Occipital lobe (tissue), 2 donors: ENCODE results near the gene VWC2. TPM values are rescaled to one million over a fixed set of nuclear protein-coding genes. Genes with fewer than 3 reads are reported as not detected.

Source experiments
- DNase-seq: peaks from one replicate; lab custom pipeline; 2025; lab: John Stamatoyannopoulos, UW
- total RNA-seq: library from RNA; depleted of rRNA; stranded (reverse); fragments of >200 nt; gene quantifications from one replicate; pipeline ENCODE4 v1.2.3, GENCODE V29; 2014

Gene VWC2
- total RNA-seq, 1 donor from 2014 or later = 2.8 TPM

DNA sequence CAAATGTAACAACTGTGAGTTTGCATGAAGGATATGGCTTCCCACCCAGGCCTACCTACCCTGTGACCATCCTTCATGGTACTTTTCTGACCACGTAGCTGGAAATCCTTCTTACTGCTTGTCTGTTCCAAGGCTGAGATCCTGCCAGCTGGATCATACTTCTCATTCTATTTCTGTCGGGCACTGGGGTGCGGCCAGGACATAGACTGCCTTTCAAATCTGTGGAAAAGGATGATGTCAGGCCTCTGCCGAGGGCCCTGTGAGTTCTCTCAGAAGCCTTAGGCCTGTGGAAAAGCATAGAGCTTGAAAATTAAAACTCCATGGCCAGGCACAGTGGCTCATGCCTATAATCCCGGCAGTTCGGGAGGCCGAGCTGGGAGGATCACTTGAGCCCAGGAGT, 10.0 kb downstream of the VWC2 start:
- DNase-seq = peak; percentile 45

DNA sequence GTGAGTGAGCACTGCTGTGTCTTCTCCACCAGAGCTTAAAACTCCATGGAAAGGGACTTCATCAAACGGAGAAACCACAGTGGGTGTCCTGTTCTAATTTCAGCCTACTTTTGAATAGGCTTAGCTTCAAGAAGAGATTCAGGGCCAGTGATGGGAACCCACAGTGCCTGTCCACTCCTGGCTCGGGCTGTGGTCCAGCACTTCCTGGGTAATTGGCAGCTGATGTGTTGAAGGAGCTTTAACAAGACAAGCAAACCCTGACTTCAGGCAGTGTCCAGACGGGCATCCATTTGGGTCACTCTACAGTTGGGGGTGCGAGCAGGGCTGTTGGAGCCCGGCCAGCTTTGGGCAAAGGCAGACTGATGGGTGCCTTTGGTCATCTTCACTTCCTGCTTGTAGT, 14.5 kb downstream of the VWC2 start:
- DNase-seq = no peak

DNA sequence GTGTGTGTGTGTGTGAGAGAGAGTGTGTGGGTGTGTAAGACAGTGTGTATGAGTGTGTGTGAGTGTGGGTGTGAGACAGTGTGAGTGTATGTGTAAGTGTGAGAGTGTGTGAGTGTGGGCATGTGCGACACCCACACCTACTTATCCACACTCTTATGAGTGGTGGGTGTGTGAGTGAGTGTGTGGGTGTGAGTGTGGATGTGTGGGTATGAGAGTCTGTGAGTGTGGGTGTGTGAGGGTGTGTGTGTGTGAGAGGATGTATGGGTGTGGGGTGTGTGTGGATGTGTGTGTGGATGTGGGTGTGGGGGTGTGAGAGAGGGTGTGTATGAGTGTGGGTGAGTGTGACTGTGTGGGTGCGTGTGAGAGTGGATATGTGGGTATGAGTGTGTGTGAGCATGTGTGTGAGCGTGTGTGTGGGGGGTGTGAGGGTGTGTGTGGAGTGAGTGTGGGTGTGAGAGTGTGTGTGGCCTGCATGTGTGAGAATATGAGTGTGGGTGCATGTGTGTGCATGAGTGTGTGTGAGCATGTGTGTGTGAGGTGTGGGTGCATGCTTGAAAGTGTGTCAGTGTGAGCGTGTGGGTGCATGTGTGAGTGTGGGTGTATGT, 15.1 kb downstream of the VWC2 start:
- no peak for DNase-seq

DNA sequence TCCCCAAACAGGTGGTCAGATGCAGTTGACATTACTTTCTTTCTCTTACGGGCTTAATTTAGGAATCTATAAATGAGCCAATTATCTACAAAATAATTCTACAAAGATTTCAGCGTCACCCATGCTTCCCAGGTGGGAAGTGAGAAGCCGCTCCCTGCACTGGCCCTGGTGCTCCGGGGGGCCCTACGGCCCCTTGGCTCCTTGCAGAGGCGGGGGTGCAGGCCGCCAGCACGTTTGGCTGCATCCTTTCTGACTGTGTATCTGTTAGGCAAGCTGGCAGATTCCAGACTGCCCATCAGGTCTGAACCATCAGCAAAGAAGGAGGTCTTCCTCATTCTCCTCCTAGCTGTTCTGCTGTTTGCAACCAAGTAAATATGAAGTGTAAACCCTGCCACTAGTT, 16.3 kb downstream of the VWC2 start:
- DNase-seq = no peak

DNA sequence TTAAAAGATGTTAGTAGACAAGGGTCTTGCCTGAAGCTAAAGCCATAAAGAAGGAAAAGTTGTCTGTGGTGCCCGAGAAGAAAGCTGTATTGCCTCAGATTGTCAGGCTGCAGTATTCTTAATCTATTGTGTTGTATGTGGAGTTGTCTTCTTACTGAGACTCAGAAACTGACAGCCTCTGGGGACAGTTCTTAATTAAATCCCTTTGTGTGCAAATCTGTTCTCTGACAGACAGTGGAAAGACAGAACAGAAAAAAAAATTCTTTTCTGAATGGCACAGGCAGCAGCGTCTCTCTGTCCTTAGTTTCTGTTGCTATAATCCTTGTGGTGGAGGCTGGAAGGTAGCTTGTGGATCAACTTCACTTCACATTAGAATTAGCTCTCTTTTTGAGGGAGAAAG, 16.8 kb downstream of the VWC2 start:
- no peak for DNase-seq

DNA sequence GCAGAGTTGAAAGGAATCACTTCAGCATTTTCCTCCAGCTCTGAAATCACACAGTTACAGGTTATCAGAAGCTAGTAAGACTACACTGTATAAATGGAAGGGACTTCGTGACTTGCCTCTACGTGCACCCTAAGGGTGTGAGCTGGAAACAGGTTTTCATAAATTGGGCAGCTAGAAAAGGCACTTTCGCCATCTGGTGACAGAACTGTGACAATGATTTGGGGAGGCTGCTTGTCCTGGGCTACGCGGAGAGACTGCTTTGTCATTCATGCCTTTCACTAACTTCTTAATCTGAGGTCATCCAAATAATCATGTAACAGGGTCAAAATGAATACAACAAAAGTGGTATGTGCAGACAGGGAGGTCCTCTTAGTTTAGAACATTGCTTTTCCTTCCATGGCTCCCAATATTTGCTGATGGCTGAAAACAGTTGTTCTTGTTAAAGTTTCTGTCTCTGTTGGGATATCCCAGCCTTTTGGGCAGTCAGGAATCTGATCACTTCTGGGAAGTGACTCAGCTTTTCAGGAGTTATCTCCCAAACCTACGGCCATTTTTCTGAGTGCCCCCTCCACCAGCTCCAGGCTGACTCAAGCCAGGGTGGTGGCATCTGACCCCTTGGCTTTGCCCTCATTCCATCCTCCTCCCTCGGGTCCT, 17.8 kb downstream of the VWC2 start:
- no peak for DNase-seq

DNA sequence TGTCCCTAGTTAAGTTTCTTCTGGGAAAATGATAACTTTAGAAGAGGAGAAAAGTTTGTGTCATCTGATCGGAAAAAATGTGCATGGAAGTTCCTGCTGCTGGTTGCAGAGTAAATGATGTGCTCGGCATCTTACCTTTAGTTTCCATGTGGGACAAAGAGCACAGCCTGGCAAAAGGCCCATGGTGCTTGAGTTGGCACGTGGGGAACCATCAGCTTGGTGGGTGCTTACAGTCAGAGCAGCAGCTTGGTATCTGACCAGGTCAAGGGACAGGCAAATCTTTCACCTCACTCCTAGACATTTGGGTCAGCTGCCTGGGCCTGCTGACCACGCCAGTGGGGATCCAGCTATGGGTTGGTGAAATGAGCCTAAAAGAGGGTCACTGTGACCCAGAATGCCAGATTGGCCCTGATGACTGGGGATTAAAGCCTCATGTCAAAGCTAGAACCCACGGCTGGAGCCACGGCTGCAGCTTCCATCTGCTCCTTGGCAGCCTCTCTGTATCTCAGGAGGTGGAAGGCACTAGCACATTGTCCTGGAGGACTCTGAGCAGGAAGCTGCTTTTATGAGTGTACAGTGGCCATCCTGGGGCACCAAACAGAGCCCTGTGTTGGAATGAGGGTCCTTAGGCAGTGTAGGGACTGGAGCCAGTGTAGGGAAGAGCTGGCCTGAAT, 24.7 kb downstream of the VWC2 start:
- DNase-seq = no peak

DNA sequence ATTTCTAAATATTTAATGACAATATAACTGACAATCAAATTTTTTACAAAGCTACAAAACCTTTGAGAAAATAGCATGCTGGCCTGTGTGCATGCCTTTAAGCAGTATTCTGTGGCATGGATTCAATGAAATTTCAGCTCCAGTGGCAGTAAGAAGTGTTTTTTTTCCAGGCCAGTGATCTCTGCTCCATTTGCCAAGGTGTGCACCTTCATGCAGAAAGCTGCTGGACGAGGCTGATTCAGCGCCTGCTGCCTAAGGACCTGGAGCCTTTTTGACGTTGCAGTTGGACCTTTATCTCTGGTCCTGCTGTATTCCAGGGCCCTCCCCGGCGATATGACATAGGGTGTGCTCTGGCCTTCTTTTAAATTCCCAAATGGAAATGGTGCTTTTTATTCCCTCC, 26.6 kb downstream of the VWC2 start:
- DNase-seq = no peak

DNA sequence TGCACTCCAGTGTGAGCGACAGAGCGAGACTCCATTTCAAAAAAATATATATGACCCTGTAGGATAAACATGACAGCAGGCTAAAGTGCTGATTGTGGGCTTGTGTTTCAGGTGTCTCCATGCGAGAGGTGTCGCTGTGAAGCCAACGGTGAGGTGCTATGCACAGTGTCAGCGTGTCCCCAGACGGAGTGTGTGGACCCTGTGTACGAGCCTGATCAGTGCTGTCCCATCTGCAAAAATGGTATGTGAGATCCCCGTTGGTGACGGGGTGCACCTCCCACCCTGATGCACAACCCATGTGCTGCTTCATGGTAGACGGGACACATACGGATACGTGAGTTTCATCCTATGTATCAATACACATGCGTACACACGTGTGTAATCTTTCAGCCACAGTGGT, 29.2 kb downstream of the VWC2 start:
- DNase-seq = no peak

DNA sequence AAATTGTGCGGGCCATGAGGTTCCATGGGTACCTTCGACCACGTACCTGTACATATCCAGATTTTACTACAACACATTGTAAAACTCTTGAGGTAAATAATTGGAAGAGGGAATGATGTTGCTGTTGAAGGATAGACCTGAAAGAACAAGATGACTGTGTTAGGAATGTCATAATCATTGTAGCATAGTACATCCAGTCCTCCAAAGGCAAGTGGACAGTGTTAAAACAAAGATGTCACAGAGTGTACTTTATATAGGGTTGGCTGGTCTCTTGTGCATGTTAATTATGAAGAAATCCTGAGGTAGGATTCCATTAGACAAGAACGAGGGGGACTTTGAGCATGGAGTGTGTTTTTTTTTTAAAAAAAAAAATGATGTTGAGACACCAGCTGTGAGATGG, 30.4 kb downstream of the VWC2 start:
- no peak for DNase-seq

DNA sequence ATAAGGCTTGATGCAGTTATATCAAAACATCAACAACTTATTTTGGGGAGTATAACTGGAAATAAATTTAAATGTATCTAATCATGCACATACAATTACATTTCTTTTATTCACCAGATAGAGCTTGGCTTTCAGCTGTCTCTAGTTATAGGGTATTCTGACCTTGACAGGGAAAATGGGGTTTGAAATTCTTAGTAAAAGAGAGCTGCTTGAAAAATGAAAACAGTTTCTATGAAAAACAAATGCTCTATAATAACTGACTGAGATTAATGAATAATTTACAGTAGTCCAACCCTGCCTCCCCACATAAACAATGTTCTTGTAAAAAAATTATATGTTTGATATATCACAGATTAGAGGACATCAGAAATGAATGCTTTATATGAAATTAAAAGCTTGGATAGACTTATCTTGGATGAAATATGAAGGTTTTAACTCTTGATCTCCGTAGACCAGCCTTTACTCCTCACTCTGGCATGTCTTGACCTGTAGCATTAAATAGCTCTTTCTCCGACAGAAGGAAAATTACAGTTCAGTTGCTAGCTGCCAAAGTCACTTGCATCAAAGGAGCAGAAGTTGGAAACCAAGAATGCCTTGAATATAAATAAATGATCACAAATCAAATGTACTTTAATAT, 32.1 kb downstream of the VWC2 start:
- DNase-seq = no peak

DNA sequence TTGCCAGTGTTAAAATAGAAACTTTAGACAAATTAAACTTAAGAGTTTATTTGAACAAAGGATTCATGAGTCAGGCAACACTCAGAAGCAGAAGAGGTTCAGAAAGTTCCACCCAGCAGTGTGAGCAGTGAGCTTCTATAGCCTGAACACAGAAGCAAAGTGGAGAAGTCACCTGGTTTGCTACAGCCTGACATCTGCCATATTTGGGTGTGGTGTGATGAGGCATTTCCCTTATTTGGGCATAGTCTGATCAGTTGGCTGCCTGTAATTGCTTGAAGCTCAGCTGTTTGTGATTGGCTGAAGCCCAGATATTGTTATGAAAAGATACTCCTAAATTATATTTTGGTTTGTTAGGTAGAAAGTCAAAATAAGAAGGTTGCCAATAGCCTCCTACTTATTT, 39.1 kb downstream of the VWC2 start:
- DNase-seq = no peak

DNA sequence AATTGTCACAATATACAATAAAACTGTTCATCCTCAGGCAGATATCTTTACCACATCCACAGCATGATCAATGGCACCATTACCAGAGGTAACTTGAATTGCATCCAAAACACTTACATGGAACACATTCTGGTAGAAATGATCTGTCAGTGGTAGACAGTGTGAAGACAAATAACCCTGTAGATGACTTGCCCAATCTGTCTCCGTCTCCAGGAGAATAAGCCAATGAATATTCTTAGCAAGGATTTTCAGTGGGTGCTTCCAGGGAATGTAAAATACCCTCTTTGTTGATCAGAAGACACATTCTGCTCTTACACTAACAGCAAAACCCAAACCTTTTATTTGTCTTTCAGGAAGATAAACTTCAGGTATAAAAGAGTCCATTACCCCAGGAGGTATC, 43.8 kb downstream of the VWC2 start:
- no peak for DNase-seq

DNA sequence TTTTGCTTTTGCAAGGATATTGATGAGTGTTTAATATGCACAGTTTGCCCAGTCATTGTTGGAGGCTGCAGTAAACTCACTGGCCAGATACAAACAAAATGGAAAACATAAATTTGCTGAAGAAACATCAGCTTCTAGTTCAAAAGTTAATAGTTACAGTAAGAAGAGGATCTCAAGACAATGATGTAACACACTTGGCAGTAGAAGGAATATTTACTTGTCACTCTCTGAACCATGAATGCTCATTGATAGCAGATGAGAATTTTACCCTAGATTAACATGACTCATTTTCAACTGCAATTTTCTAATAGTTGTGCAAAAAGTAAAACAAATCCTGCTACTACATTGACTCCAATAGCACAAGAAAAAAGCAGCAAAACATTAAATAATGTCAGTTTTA, 47.7 kb downstream of the VWC2 start:
- DNase-seq = no peak

DNA sequence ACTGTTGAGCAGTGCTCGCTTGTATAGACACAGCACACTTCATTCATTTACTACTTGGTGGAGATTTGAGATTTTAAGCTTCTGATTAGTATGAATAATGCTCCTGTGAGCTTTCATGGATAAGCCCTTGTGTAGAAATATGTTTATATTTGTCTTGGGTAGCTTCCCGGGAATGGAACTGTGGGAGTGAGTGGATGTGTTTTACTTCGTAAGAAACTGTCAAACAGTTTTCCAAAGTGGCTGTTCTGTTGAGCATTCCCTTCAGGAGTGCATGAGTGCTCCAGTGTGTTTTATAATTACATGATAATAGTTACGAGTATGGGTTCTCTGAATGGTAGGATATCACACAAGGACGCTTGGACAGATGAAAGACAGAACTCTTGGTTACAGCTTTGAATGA, 49.4 kb downstream of the VWC2 start:
- no peak for DNase-seq

DNA sequence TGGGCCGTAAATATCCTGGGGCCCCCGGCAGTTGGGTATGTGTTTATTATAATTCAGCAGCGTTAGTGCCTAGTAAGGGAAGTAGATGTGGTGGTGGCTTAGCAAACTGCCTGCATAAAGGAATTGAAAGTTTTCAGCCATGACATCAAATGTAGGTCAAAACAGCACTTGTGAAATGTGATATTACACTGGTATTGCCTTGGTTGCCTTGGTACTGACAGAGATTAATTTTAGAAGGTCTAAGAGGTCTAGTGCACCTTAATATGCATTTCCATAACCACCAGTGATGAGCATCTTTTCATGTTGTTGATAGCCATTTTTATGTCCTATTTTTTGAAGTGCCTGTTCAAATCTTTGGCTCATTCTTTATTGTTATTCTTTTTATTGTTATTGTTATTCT, 50.1 kb downstream of the VWC2 start:
- DNase-seq = no peak

DNA sequence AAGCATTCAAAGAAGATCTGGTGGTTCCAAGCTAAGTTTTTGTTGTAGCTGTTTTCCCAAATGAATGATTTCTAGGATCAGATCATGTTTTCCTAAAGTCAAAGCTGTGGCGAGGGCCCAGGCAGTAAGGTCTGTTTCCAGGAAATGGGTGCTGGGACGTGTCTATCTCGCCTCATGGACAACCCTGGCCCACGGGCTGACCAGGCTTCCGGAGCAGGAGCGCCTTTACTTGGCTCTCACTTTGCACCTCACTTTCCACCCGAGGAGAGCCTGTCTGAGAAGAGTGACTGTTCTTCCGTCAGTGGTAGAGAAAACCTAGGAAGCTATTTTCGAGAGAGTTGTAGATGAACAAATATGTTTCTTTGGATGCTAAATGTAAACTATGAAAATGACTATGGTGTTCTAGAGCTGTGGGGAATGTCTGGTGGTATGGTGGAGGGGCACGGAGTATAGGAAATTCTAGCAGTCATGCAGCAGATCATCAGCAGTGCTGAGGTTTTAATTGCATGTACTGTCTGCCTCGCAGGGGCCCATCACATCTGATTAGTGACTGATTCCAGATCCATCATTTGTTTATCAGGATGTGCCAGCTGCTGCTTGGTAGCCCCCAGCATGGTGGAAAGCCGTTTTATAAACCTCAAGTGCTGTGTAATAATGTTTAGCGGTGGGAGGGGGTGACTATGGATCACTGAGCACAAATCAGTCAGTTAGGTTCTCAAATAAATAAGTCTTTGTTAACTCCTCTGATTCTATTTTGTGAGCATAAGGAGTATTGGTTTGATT, 66.6 kb downstream of the VWC2 start:
- no peak for DNase-seq

DNA sequence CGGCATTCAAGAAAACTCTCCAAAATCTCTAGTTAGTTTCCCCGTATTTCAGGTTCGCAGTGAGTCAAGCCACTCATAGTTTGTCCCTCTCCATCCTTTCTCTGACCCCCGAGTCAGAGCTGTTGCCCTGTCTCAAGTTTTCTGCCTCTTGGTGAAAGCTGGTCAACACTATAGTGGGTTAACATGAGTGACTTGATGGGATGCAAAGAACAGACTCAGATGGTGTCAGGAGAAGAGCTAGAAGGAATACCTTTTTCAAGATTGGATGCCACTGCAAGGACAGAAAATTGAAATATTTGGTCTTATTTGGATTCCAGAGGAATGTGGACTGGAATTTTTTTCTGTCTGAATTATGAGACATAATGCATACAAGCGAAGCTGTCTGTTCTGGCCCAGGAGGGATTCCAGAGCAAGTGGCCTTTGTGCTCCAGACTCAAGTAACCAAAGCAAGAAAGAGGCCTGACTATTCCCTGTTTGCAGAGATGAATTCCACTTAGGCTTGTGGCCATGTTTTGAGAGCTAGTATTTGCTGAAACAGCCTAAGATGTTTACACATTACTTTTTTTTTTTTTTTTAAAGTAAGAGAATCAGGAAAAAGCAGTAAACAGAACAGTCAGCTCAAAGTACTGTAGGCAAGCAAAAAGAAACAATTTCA, 67.4 kb downstream of the VWC2 start:
- no peak for DNase-seq

DNA sequence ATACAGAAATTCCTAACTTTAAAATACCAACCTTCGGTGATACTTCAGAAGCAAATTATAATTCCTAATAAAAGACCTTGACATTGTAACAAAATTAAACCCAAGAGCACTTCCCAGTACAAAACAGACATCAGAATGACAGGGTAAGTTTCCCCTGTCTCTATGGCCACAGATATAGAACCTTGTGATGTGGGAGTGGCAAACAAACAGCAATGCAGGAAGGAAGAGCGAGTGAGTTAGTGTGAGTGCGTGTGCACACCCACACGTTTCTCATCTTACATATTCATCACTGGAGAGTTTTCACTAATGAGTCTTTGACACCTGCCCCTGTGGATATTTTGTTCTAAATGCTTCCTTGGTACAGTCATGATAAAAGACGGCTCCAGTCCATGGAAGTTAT, 72.2 kb downstream of the VWC2 start:
- no peak for DNase-seq

DNA sequence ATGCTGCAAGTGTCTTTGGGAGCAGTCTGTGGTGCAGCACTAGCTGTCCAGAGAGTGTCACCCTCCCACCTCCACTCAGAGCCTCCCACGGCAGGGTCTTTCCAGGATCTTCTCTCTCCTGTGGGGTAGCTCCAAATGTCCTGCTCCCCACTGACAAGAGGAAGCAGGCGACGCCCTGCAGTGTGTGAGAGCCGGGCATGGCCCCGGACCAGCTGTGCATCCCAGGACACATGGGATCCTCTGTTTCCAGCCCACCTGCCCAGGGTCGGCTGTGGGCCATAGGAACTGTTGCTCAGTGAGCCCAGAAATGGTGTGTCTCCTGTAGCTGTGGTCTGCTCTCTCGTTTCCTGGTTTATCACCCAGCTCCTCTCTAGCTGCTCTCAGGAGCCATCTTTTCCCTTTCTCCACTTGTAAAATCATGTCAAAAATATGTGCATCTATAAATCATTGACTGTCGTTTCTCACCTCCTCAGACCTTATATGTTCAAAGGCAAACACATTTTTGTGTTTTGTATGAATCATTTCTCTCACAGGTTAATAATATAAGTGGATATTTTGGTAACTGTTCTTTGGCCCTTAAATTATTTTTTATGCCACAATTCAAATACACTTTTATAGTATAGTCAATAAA, 74.9 kb downstream of the VWC2 start:
- no peak for DNase-seq
